Peyer's patch (tissue), 4 donors: Measurements from ENCODE around the gene BTAF1. TPM values are rescaled to one million over a fixed set of nuclear protein-coding genes. Genes with fewer than 3 reads are reported as not detected.
A peak's percentile ranks its signal among the peaks of the same experiment; 100 is the strongest.

Experiments
- DNase-seq, 3 donors: peaks; one replicate each; pipeline ENCODE4 v3.0.0-alpha.2; 2017 to 2019
- H3K27ac ChIP-seq, 4 donors: fragments of 200-600 bp; sonication (generic); one replicate each; pipeline ENCODE4 v1.5.1; 2016 to 2019
- H3K27me3 ChIP-seq, 2 donors: fragments of 200-600 bp; sonication (generic); one replicate each; pipeline ENCODE4 v1.5.1; 2019
- H3K36me3 ChIP-seq, 3 donors: fragments of 200-600 bp; sonication (generic); one replicate each; pipeline ENCODE4 v1.5.1; 2016 to 2019
- H3K4me1 ChIP-seq, 4 donors: fragments of 200-600 bp; sonication (generic); one replicate each; pipeline ENCODE4 v1.5.1; 2016 to 2019
- H3K4me3 ChIP-seq, 4 donors: fragments of 200-600 bp; sonication (generic); 1 replicate in 3 of 4; 2 replicates in 1 of 4; pipeline ENCODE4 v1.5.1; 2016 to 2019; ENCODE audit warnings: mild to moderate bottlenecking in 1 of 4
- H3K9me3 ChIP-seq, 4 donors: fragments of 200-600 bp; sonication (generic); one replicate each; pipeline ENCODE4 v1.5.1; 2016 to 2019; ENCODE audit warnings: mild to moderate bottlenecking in 1 of 4
- POLR2A ChIP-seq, 2 donors: fragments of 450-650 bp; IDR thresholded peaks; one replicate each; pipeline ENCODE4 v1.5.1; 2017; ENCODE audit warnings: antibody characterized with exemption in 2 of 2, mild to moderate bottlenecking in 2 of 2, moderate library complexity in 2 of 2
- small RNA-seq, 2 donors: library from RNA; depleted of rRNA; stranded (forward); fragments of <200 nt; gene quantifications; one replicate each; pipeline ENCODE3, GENCODE V24; 2016
- total RNA-seq, 4 donors: library from RNA; depleted of rRNA; stranded (reverse); fragments of >200 nt; gene quantifications; one replicate each; pipeline ENCODE4 v1.1.0, GENCODE V29; 2016
- TF ChIP-seq, protein P1 (sequence below), 6 experiments: fragments of 450-650 bp in 4 of 6; fragments of 200-600 bp in 2 of 6; sonication (generic) in 1 of 6; IDR thresholded peaks; one replicate each; pipeline ENCODE4 v1.5.1; 2017 to 2019; ENCODE audit warnings: antibody characterized with exemption in 6 of 6, mild to moderate bottlenecking in 3 of 6, moderate library complexity in 1 of 6

Gene BTAF1
- total RNA-seq, 4 donors from 2014 or later = 37.0 to 60.2 (median 45.4) TPM

- peaks cover 0 to 5% (median 0%) of the 10 kb centered on the region in 3 donors for H3K36me3 ChIP-seq
- H3K27me3 ChIP-seq = no peaks in the 10 kb centered on the region
- H3K4me3 ChIP-seq = no peak overlapping the region
- H3K27ac ChIP-seq = no peak overlapping the region
- H3K9me3 ChIP-seq = no peaks in the 10 kb centered on the region
- no peaks in the 10 kb centered on the region for H3K4me1 ChIP-seq
- no peak for TF ChIP-seq POLR2A (IDR thresholded peaks at IDR 0.05)
- TF ChIP-seq, protein P1, sequence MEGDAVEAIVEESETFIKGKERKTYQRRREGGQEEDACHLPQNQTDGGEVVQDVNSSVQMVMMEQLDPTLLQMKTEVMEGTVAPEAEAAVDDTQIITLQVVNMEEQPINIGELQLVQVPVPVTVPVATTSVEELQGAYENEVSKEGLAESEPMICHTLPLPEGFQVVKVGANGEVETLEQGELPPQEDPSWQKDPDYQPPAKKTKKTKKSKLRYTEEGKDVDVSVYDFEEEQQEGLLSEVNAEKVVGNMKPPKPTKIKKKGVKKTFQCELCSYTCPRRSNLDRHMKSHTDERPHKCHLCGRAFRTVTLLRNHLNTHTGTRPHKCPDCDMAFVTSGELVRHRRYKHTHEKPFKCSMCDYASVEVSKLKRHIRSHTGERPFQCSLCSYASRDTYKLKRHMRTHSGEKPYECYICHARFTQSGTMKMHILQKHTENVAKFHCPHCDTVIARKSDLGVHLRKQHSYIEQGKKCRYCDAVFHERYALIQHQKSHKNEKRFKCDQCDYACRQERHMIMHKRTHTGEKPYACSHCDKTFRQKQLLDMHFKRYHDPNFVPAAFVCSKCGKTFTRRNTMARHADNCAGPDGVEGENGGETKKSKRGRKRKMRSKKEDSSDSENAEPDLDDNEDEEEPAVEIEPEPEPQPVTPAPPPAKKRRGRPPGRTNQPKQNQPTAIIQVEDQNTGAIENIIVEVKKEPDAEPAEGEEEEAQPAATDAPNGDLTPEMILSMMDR (IDR thresholded peaks at IDR 0.05) = peak in 1 of 6 experiments; percentile 8
- no peak for DNase-seq
These were observed 150.7 kb downstream of the BTAF1 start for GRCh38 chr10:92074126-92074887.

DNA sequence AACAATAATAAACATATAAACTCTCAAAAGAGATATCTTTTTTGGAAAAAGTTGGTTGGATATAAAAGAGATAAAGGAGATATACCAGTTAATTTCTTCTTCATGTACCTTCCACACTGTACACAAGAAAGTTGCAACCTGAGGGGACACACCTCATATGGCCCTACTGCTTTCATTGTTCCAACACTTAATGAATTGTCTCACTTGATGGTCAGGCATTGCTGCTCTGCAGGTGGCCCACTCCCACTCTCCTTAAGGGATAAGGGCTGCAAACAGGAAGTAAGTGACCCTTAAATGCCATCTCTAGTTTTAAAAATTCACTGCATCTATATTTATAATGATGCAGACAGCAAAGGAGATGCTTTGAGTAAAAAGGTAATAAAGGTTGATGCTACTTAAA is 152.3 kb downstream of the BTAF1 start:
- Histone ChIP-seq H3K27ac (no peak overlapping the region), H3K36me3 (peaks cover 0 to 13% (median 0%) of the 10 kb centered on the region in 3 donors), H3K9me3 (no peaks in the 10 kb centered on the region), H3K27me3 (no peaks in the 10 kb centered on the region), H3K4me1 (no peaks in the 10 kb centered on the region), H3K4me3 (no peak overlapping the region)
- no peak for DNase-seq
- TF ChIP-seq POLR2A (IDR thresholded peaks at IDR 0.05) = no peak
- TF ChIP-seq, protein P1 (IDR thresholded peaks at IDR 0.05) = no peak

DNA sequence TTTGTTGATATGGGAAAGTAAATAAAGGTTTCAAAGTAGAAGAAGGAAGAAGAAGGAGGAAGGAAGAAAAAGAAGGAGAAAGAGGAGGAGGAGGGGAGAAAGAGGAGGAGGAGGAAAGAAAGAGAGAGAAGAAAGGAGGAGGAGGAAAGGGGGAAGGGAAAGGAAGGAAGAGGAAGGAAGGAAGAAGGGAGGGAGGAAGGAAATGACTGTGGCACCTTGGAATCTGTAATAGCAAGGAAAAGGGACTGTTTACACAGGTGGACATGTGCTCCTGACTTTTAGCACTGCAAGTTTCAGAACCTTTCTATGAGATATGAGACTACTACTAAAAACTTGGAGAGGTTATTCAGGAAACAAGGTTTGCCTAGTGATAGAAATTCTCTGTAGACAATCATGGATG is 153.2 kb downstream of the BTAF1 start:
- no peak for DNase-seq
- H3K4me3 ChIP-seq = no peak overlapping the region

GRCh38 chr10:92079003-92079402 is 155.4 kb downstream of the BTAF1 start:
- no peak overlapping the region for H3K4me3 ChIP-seq
- no peak for TF ChIP-seq POLR2A (IDR thresholded peaks at IDR 0.05)
- TF ChIP-seq, protein P1 (IDR thresholded peaks at IDR 0.05) = no peak

More for the DNA sequence above, 153.2 kb downstream of the BTAF1 start:
- Histone ChIP-seq H3K9me3 (no peaks in the 10 kb centered on the region), H3K27me3 (no peaks in the 10 kb centered on the region), H3K4me1 (no peaks in the 10 kb centered on the region), H3K27ac (no peak overlapping the region), H3K36me3 (peaks cover 0 to 20% (median 0%) of the 10 kb centered on the region in 3 donors)
- no peak for TF ChIP-seq POLR2A (IDR thresholded peaks at IDR 0.05)
- TF ChIP-seq, protein P1 (IDR thresholded peaks at IDR 0.05) = no peak

More at GRCh38 chr10:92079003-92079402, 155.4 kb downstream of the BTAF1 start:
- DNase-seq = no peak
- Histone ChIP-seq H3K27ac (no peak overlapping the region), H3K4me1 (no peaks in the 10 kb centered on the region), H3K27me3 (no peaks in the 10 kb centered on the region), H3K9me3 (no peaks in the 10 kb centered on the region), H3K36me3 (peaks cover 0 to 20% (median 0%) of the 10 kb centered on the region in 3 donors)

Small RNA genes lying within 50 kb of the gene (small RNA-seq; reads per million reads assigned to genes)
- 0 reads per million in 2 donors for gene AL359198.2
- gene RF00402 = 0 reads per million in 2 donors

Other genes with a start within 250 kb of the BTAF1 start
- gene TNKS2, start 125.3 kb upstream of the BTAF1 start, total RNA-seq = 10 to 100 TPM; 27.8 to 47.0 (median 31.3) TPM
- gene FGFBP3, start 14.3 kb upstream of the BTAF1 start, total RNA-seq = 1 to 10 TPM in 1 of 4 donors, under 1 TPM in 1, not detected in 2; 0.53 to 1.1 TPM